ENCODE measurements around the gene GCKR. TPM values are rescaled to one million over a fixed set of nuclear protein-coding genes. Genes with fewer than 3 reads are reported as not detected.
A peak's percentile ranks its signal among the peaks of the same experiment; 100 is the strongest.

The GCKR gene
- total RNA-seq, 1 experiment from 2014 or later, result not detected

DNA sequence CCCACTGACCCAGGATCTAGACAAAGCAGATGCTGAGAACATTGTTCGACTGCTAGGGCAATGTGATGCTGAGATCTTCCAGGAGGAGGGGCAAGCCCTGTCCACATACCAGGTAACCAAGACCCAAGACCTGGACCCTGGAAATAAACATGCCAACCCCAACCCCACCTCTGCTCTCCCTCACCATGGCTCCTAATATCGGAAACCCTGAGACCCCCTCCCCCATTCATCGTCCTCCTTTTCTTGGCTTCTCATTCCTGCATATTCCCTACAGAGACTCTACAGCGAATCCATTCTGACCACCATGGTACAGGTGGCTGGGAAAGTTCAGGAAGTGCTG, 619 bp downstream of the GCKR start:
- TF ChIP-seq CTCF (IDR thresholded peaks at IDR 0.05; ENCODE audit: unreplicated experiment), result no peak
- Mint-ChIP-seq H3K36me3 (ENCODE audit: insufficient read depth, unreplicated experiment) (no peaks in the 10 kb centered on the region), H3K4me1 (ENCODE audit: insufficient read depth, unreplicated experiment) (peaks cover 22% of the 10 kb centered on the region), H3K27ac (ENCODE audit: low read depth, unreplicated experiment) (no peak overlapping the region), H3K4me3 (ENCODE audit: unreplicated experiment) (no peak overlapping the region), H3K27me3 (ENCODE audit: insufficient read depth, unreplicated experiment) (peaks cover 28% of the 10 kb centered on the region), H3K9me3 (ENCODE audit: unreplicated experiment) (no peaks in the 10 kb centered on the region)
- POLR2A ChIA-PET, result no interaction called here
- CTCF ChIA-PET, result no interaction called here
- no TSS peak for BruUV-seq (replicated peaks)
- intact Hi-C loops (cut with micrococcal nuclease), result no loop called here
- no peak for DNase-seq (ENCODE audit: unreplicated experiment)

DNA sequence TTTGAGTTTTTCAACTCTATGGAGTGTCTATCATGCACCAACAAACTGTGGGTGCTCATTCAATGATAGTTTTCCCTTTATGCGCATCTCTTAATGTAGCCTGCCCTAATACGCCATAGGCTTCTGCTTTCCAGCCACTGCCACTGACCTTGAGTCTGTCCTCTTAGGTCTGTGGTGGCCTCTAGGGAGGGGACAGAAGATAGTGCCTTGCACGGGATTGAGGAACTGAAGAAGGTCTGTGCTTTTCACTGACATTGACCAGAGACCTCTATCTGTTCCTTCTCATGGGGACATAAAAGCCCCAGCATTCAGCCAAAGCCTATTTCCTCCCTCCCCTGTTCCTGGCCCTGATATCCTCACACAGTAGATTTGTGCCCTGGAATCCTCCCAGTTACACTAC, 2.3 kb downstream of the GCKR start:
- POLR2A ChIA-PET, result no interaction called here
- Mint-ChIP-seq H3K27ac (ENCODE audit: low read depth, unreplicated experiment) (no peak overlapping the region), H3K36me3 (ENCODE audit: insufficient read depth, unreplicated experiment) (no peaks in the 10 kb centered on the region), H3K4me1 (ENCODE audit: insufficient read depth, unreplicated experiment) (peaks cover 22% of the 10 kb centered on the region), H3K27me3 (ENCODE audit: insufficient read depth, unreplicated experiment) (peaks cover 28% of the 10 kb centered on the region), H3K4me3 (ENCODE audit: unreplicated experiment) (no peak overlapping the region), H3K9me3 (ENCODE audit: unreplicated experiment) (no peaks in the 10 kb centered on the region)
- no peak for TF ChIP-seq CTCF (IDR thresholded peaks at IDR 0.05; ENCODE audit: unreplicated experiment)
- DNase-seq (ENCODE audit: unreplicated experiment), result no peak
- intact Hi-C loops (cut with micrococcal nuclease), result no loop called here
- CTCF ChIA-PET, result no interaction called here
- BruUV-seq (replicated peaks), result no TSS peak

DNA sequence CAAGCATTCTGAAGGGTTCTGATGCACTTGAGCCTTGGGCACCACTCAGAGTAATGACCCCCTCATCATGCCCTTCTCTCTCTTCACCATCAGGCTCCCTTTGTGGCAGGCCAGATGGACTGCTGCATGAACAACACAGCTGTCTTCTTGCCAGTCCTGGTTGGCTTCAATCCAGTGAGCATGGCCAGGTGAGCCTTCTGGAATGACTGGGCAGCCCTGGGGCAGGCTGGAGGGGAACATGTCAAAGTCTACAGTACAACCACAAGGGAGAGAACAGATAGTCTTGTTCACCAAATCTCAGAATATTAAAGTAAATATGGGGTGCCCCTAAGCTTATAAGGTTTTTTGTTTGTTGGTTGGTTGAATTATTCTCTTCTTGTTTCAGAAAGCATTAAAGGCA, 4.4 kb downstream of the GCKR start:
- DNase-seq (ENCODE audit: unreplicated experiment), result peak; percentile 57
- Mint-ChIP-seq H3K27me3 (ENCODE audit: insufficient read depth, unreplicated experiment) (peaks cover 19% of the 10 kb centered on the region), H3K27ac (ENCODE audit: low read depth, unreplicated experiment) (no peak overlapping the region), H3K4me3 (ENCODE audit: unreplicated experiment) (no peak overlapping the region), H3K36me3 (ENCODE audit: insufficient read depth, unreplicated experiment) (no peaks in the 10 kb centered on the region), H3K4me1 (ENCODE audit: insufficient read depth, unreplicated experiment) (peaks cover 16% of the 10 kb centered on the region), H3K9me3 (ENCODE audit: unreplicated experiment) (no peaks in the 10 kb centered on the region)
- ChIA-PET CTCF (no interaction called here), POLR2A (interaction anchor here (0.7 to 1.3 kb wide), 2 partner anchors 121 to 182 kb away, joined by 3 to 4 read pairs; no protein-coding TSS in a partner anchor)
- no peak for TF ChIP-seq CTCF (IDR thresholded peaks at IDR 0.05; ENCODE audit: unreplicated experiment)
- no TSS peak for BruUV-seq (replicated peaks)
- intact Hi-C loops (cut with micrococcal nuclease), result no loop called here

GRCh38 chr2:27502142-27502541, 5.5 kb downstream of the GCKR start:
- H3K27ac Mint-ChIP-seq (ENCODE audit: low read depth, unreplicated experiment), result no peak overlapping the region
- H3K4me3 Mint-ChIP-seq (ENCODE audit: unreplicated experiment), result no peak overlapping the region
- BruUV-seq (replicated peaks), result no TSS peak
- ChIA-PET POLR2A (interaction anchor here (0.6 to 0.8 kb wide), 3 partner anchors 13 to 46 kb away, joined by 3 to 4 read pairs (median 4); no protein-coding TSS in a partner anchor), CTCF (interaction anchor here (1.5 kb wide), 1 partner anchor 9 kb away, joined by 3 read pairs; no protein-coding TSS in a partner anchor)
- intact Hi-C loops (cut with micrococcal nuclease), result no loop called here
- H3K4me1 Mint-ChIP-seq (ENCODE audit: insufficient read depth, unreplicated experiment), result peaks cover 13% of the 10 kb centered on the region
- DNase-seq (ENCODE audit: unreplicated experiment), result no peak
- H3K9me3 Mint-ChIP-seq (ENCODE audit: unreplicated experiment), result no peaks in the 10 kb centered on the region
- H3K27me3 Mint-ChIP-seq (ENCODE audit: insufficient read depth, unreplicated experiment), result peaks cover 10% of the 10 kb centered on the region
- no peaks in the 10 kb centered on the region for H3K36me3 Mint-ChIP-seq (ENCODE audit: insufficient read depth, unreplicated experiment)
- no peak for TF ChIP-seq CTCF (IDR thresholded peaks at IDR 0.05; ENCODE audit: unreplicated experiment)
